ENCODE measurements around the gene IGF2R. TPM values are rescaled to one million over a fixed set of nuclear protein-coding genes. Genes with fewer than 3 reads are reported as not detected.

The IGF2R gene
- total RNA-seq, 5 donors from 2014 or later (not counting 1 experiment from before 2014, with no cell fraction given) = 63.4 to 87.5 (median 70.5) TPM

DNA sequence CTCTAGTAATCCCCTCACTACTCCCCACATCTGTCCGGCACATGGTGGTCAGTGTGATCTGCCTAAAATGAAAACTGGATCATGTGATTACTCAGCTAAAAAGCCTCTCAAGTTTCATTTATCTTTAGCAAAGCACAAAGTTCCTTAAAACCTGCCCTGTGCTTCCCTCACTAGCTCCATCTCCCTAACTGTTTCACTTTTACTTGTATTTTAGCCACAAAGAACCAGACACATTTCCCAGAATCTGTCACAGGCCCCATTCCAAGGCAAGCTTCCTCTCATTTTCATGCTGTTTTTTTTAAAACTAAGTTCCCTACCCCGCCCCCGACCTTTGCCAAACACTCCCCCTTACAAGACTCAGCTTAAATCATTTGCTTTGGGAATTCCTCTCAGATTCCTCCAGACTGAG is 8.9 kb upstream of the IGF2R start:
- DNase-seq (no peak), ATAC-seq (replicated peaks in 1 of 4) (no peak)
- CTCF ChIA-PET = interaction anchor here (0.5 to 0.9 kb wide), 2 partner anchors 9 kb away, joined by 3 to 4 read pairs; no protein-coding TSS in a partner anchor
- H3K4me1 Mint-ChIP-seq = no peaks in the 10 kb centered on the region
- Histone ChIP-seq H3K27ac (ENCODE audit: low read length) (no peak overlapping the region), H3K4me1 (ENCODE audit: control insufficient read depth in 1 of 2, extremely low read depth in 1 of 2, insufficient read depth in 2 of 2, low read length in 2 of 2) (no peaks in the 10 kb centered on the region), H3K27me3 (replicated peaks in 1 of 2; ENCODE audit: control insufficient read depth in 2 of 2, extremely low read depth in 1 of 2, insufficient read depth in 2 of 2, low read length in 1 of 2) (peaks cover 0 to 5% of the 10 kb centered on the region in 2 experiments), H3K4me3 (ENCODE audit: control insufficient read depth in 1 of 2, extremely low read depth in 1 of 2, low read length in 1 of 2) (no peak overlapping the region), H3K9me3 (no peaks in the 10 kb centered on the region), H3K36me3 (ENCODE audit: control insufficient read depth in 2 of 2, extremely low read depth in 1 of 2, insufficient read depth in 1 of 2, low read length in 1 of 2) (no peaks in the 10 kb centered on the region)
- H3K27ac Mint-ChIP-seq = no peak overlapping the region
- H3K4me3 Mint-ChIP-seq = no peak overlapping the region
- POLR2A ChIA-PET = interaction anchor here in 1 of 2 donors (0.6 kb wide), 1 partner anchor 219 kb away, joined by 3 read pairs; no protein-coding TSS in a partner anchor
- no peaks in the 10 kb centered on the region for H3K27me3 Mint-ChIP-seq
- H3K9me3 Mint-ChIP-seq = no peaks in the 10 kb centered on the region
- H3K36me3 Mint-ChIP-seq = no peaks in the 10 kb centered on the region
- 83% methylated on average over 1 of the region's 3 CpGs for WGBS (ENCODE audit: insufficient coverage)

DNA sequence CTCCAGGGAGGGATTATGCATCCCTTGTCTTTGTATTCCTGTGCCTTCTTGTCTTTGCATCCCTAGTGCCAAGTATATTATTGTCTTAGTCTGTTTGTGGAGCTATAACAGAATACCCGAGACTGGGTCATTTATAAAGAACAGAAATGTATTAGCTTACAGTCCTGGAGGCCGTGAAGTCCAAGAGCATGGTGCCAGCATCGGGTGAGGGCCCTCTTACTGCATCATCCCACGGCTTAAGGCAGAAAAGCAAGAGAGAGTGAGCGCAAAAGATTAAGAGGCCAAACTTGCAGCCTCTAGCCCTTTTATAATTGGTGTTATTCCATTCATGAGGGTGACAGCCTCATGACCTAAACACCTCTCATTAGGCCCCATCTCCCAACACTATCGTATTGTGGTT is 8.4 kb upstream of the IGF2R start:
- Mint-ChIP-seq H3K4me1 (no peaks in the 10 kb centered on the region), H3K27ac (no peak overlapping the region), H3K9me3 (no peaks in the 10 kb centered on the region), H3K4me3 (no peak overlapping the region), H3K36me3 (no peaks in the 10 kb centered on the region), H3K27me3 (no peaks in the 10 kb centered on the region)
- ATAC-seq (replicated peaks in 1 of 4) (no peak), DNase-seq (no peak)
- peaks cover 0 to 5% of the 10 kb centered on the region in 2 experiments for H3K27me3 ChIP-seq (replicated peaks in 1 of 2; ENCODE audit: control insufficient read depth in 2 of 2, extremely low read depth in 1 of 2, insufficient read depth in 2 of 2, low read length in 1 of 2)
- no peak overlapping the region for H3K4me3 ChIP-seq (ENCODE audit: control insufficient read depth in 1 of 2, extremely low read depth in 1 of 2, low read length in 1 of 2)
- H3K27ac ChIP-seq (ENCODE audit: low read length) = no peak overlapping the region
- H3K36me3 ChIP-seq (ENCODE audit: control insufficient read depth in 2 of 2, extremely low read depth in 1 of 2, insufficient read depth in 1 of 2, low read length in 1 of 2) = no peaks in the 10 kb centered on the region
- POLR2A ChIA-PET = interaction anchor here in 1 of 2 donors (0.6 to 0.7 kb wide), 2 partner anchors 14 to 1311 kb away, joined by 3 read pairs; no protein-coding TSS in a partner anchor
- 80% methylated on average over 1 of the region's 6 CpGs for WGBS (ENCODE audit: insufficient coverage)
- H3K4me1 ChIP-seq (ENCODE audit: control insufficient read depth in 1 of 2, extremely low read depth in 1 of 2, insufficient read depth in 2 of 2, low read length in 2 of 2) = no peaks in the 10 kb centered on the region
- CTCF ChIA-PET = no interaction called here
- no peaks in the 10 kb centered on the region for H3K9me3 ChIP-seq

GRCh38 chr6:159961528-159961927 is 7.4 kb upstream of the IGF2R start:
- H3K36me3 Mint-ChIP-seq = no peaks in the 10 kb centered on the region
- no peaks in the 10 kb centered on the region for H3K27me3 Mint-ChIP-seq
- H3K36me3 ChIP-seq (ENCODE audit: control insufficient read depth in 2 of 2, extremely low read depth in 1 of 2, insufficient read depth in 1 of 2, low read length in 1 of 2) = no peaks in the 10 kb centered on the region
- H3K4me3 ChIP-seq (ENCODE audit: control insufficient read depth in 1 of 2, extremely low read depth in 1 of 2, low read length in 1 of 2) = no peak overlapping the region
- DNase-seq (no peak), ATAC-seq (replicated peaks in 1 of 4) (no peak)
- peaks cover 0 to 5% of the 10 kb centered on the region in 2 experiments for H3K27me3 ChIP-seq (replicated peaks in 1 of 2; ENCODE audit: control insufficient read depth in 2 of 2, extremely low read depth in 1 of 2, insufficient read depth in 2 of 2, low read length in 1 of 2)
- CTCF ChIA-PET = no interaction called here
- no peak overlapping the region for H3K27ac Mint-ChIP-seq
- H3K4me1 ChIP-seq (ENCODE audit: control insufficient read depth in 1 of 2, extremely low read depth in 1 of 2, insufficient read depth in 2 of 2, low read length in 2 of 2) = no peaks in the 10 kb centered on the region
- H3K27ac ChIP-seq (ENCODE audit: low read length) = no peak overlapping the region
- H3K9me3 ChIP-seq = no peaks in the 10 kb centered on the region
- no peaks in the 10 kb centered on the region for H3K4me1 Mint-ChIP-seq
- WGBS (ENCODE audit: insufficient coverage) = 50% methylated on average over 1 of the region's 2 CpGs
- POLR2A ChIA-PET = no interaction called here
- H3K9me3 Mint-ChIP-seq = no peaks in the 10 kb centered on the region
- H3K4me3 Mint-ChIP-seq = no peak overlapping the region

GRCh38 chr6:159963111-159963510 is 5.8 kb upstream of the IGF2R start:
- Mint-ChIP-seq H3K27ac (no peak overlapping the region), H3K36me3 (no peaks in the 10 kb centered on the region), H3K9me3 (no peaks in the 10 kb centered on the region), H3K4me1 (peaks cover 0 to 3% (median under 1%) of the 10 kb centered on the region in 3 donors), H3K4me3 (no peak overlapping the region), H3K27me3 (no peaks in the 10 kb centered on the region)
- DNase-seq = no peak
- H3K36me3 ChIP-seq (ENCODE audit: control insufficient read depth in 2 of 2, extremely low read depth in 1 of 2, insufficient read depth in 1 of 2, low read length in 1 of 2) = no peaks in the 10 kb centered on the region
- H3K4me3 ChIP-seq (ENCODE audit: control insufficient read depth in 1 of 2, extremely low read depth in 1 of 2, low read length in 1 of 2) = no peak overlapping the region
- ChIA-PET CTCF (no interaction called here), POLR2A (no interaction called here)
- H3K27me3 ChIP-seq (replicated peaks in 1 of 2; ENCODE audit: control insufficient read depth in 2 of 2, extremely low read depth in 1 of 2, insufficient read depth in 2 of 2, low read length in 1 of 2) = peaks cover 0 to 5% of the 10 kb centered on the region in 2 experiments
- H3K9me3 ChIP-seq = no peaks in the 10 kb centered on the region
- no peak overlapping the region for H3K27ac ChIP-seq (ENCODE audit: low read length)
- H3K4me1 ChIP-seq (ENCODE audit: control insufficient read depth in 1 of 2, extremely low read depth in 1 of 2, insufficient read depth in 2 of 2, low read length in 2 of 2) = no peaks in the 10 kb centered on the region
- ATAC-seq (replicated peaks in 1 of 4) = no peak
- WGBS (ENCODE audit: insufficient coverage) = no CpG with 5 or more reads among the region's 3 CpGs

DNA sequence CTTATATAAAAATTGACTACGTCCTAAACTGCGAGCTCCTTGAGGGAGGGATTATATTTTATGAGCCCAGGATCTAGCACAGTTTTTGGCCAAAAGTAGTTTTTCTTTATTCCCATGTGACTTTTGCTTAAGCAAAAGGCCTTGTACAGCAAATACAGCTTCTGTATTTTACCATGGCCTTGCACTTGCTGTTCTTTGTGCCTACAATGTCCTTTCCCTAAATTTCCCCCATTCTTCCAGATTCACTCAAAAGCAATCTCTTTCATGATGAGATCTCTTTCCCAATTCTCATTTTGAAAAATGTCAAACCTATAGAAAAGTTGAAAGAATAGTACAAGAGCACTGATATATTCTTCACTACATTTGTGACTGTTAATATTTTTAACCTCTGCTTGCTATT is 4.8 kb upstream of the IGF2R start:
- no peak overlapping the region for H3K27ac Mint-ChIP-seq
- H3K4me1 Mint-ChIP-seq = peaks cover 0 to 8% (median 5%) of the 10 kb centered on the region in 3 donors
- no peaks in the 10 kb centered on the region for H3K27me3 Mint-ChIP-seq
- no peaks in the 10 kb centered on the region for H3K9me3 ChIP-seq
- no peak overlapping the region for H3K4me3 ChIP-seq (ENCODE audit: control insufficient read depth in 1 of 2, extremely low read depth in 1 of 2, low read length in 1 of 2)
- H3K27ac ChIP-seq (ENCODE audit: low read length) = no peak overlapping the region
- H3K4me3 Mint-ChIP-seq = no peak overlapping the region
- WGBS (ENCODE audit: insufficient coverage) = no CpG with 5 or more reads among the region's 2 CpGs
- H3K27me3 ChIP-seq (replicated peaks in 1 of 2; ENCODE audit: control insufficient read depth in 2 of 2, extremely low read depth in 1 of 2, insufficient read depth in 2 of 2, low read length in 1 of 2) = peaks cover 0 to 2% of the 10 kb centered on the region in 2 experiments
- H3K36me3 Mint-ChIP-seq = no peaks in the 10 kb centered on the region
- H3K36me3 ChIP-seq (ENCODE audit: control insufficient read depth in 2 of 2, extremely low read depth in 1 of 2, insufficient read depth in 1 of 2, low read length in 1 of 2) = no peaks in the 10 kb centered on the region
- DNase-seq = no peak
- CTCF ChIA-PET = no interaction called here
- H3K9me3 Mint-ChIP-seq = no peaks in the 10 kb centered on the region
- peaks cover 3 to 5% of the 10 kb centered on the region in 2 experiments for H3K4me1 ChIP-seq (ENCODE audit: control insufficient read depth in 1 of 2, extremely low read depth in 1 of 2, insufficient read depth in 2 of 2, low read length in 2 of 2)
- POLR2A ChIA-PET = interaction anchor here in 1 of 2 donors (0.8 kb wide), 1 partner anchor 202 kb away, joined by 3 read pairs; the partner anchor contains the start of gene ACAT2
- ATAC-seq (replicated peaks in 1 of 4) = no peak

DNA sequence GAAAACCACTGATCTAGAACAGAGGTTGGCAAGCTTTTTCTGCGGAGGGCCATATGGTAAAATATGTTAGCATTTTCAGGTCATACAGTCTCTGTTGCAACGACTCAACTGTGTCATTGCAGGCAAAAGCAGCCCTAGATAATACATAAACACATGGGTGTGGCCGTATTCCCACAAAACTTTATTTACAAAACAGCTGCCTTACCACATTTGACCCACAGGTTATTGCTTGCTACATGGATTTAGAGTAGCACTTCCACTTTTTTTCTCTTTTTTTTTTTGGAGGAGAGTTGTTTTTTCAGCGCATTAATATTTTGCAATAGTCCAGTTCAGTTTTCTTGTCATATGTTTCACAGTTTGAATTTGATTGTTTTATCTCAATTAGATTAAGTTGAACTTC is 2.5 kb upstream of the IGF2R start:
- no peaks in the 10 kb centered on the region for H3K36me3 ChIP-seq (ENCODE audit: control insufficient read depth in 2 of 2, extremely low read depth in 1 of 2, insufficient read depth in 1 of 2, low read length in 1 of 2)
- Mint-ChIP-seq H3K27ac (no peak overlapping the region), H3K36me3 (no peaks in the 10 kb centered on the region), H3K4me3 (no peak overlapping the region), H3K27me3 (no peaks in the 10 kb centered on the region), H3K9me3 (no peaks in the 10 kb centered on the region), H3K4me1 (peaks cover 14 to 23% (median 20%) of the 10 kb centered on the region in 3 donors)
- CTCF ChIA-PET = no interaction called here
- no CpG with 5 or more reads among the region's 4 CpGs for WGBS (ENCODE audit: insufficient coverage)
- POLR2A ChIA-PET = interaction anchor here in 1 of 2 donors (0.6 kb wide), 1 partner anchor 40 kb away, joined by 3 read pairs; no protein-coding TSS in a partner anchor
- ATAC-seq (replicated peaks in 1 of 4) (no peak), DNase-seq (no peak)
- no peak overlapping the region for H3K4me3 ChIP-seq (ENCODE audit: control insufficient read depth in 1 of 2, extremely low read depth in 1 of 2, low read length in 1 of 2)
- no peaks in the 10 kb centered on the region for H3K27me3 ChIP-seq (replicated peaks in 1 of 2; ENCODE audit: control insufficient read depth in 2 of 2, extremely low read depth in 1 of 2, insufficient read depth in 2 of 2, low read length in 1 of 2)
- H3K27ac ChIP-seq (ENCODE audit: low read length) = no peak overlapping the region
- H3K9me3 ChIP-seq = no peaks in the 10 kb centered on the region
- peaks cover 15 to 21% of the 10 kb centered on the region in 2 experiments for H3K4me1 ChIP-seq (ENCODE audit: control insufficient read depth in 1 of 2, extremely low read depth in 1 of 2, insufficient read depth in 2 of 2, low read length in 2 of 2)

GRCh38 chr6:159966981-159967380 is 1.9 kb upstream of the IGF2R start:
- H3K27me3 Mint-ChIP-seq = no peaks in the 10 kb centered on the region
- no peaks in the 10 kb centered on the region for H3K36me3 Mint-ChIP-seq
- POLR2A ChIA-PET = no interaction called here
- WGBS (ENCODE audit: insufficient coverage) = no CpG with 5 or more reads among the region's 3 CpGs
- Histone ChIP-seq H3K9me3 (no peaks in the 10 kb centered on the region), H3K27ac (ENCODE audit: low read length) (no peak overlapping the region), H3K4me1 (ENCODE audit: control insufficient read depth in 1 of 2, extremely low read depth in 1 of 2, insufficient read depth in 2 of 2, low read length in 2 of 2) (peaks cover 15 to 25% of the 10 kb centered on the region in 2 experiments), H3K36me3 (ENCODE audit: control insufficient read depth in 2 of 2, extremely low read depth in 1 of 2, insufficient read depth in 1 of 2, low read length in 1 of 2) (no peaks in the 10 kb centered on the region), H3K4me3 (ENCODE audit: control insufficient read depth in 1 of 2, extremely low read depth in 1 of 2, low read length in 1 of 2) (no peak overlapping the region), H3K27me3 (replicated peaks in 1 of 2; ENCODE audit: control insufficient read depth in 2 of 2, extremely low read depth in 1 of 2, insufficient read depth in 2 of 2, low read length in 1 of 2) (no peaks in the 10 kb centered on the region)
- H3K9me3 Mint-ChIP-seq = no peaks in the 10 kb centered on the region
- CTCF ChIA-PET = no interaction called here
- no peak overlapping the region for H3K27ac Mint-ChIP-seq
- H3K4me1 Mint-ChIP-seq = peaks cover 21 to 29% (median 26%) of the 10 kb centered on the region in 3 donors
- ATAC-seq (replicated peaks in 1 of 4) (no peak), DNase-seq (no peak)
- no peak overlapping the region for H3K4me3 Mint-ChIP-seq

All from T-cell (primary cell).